ENCODE results near the gene APPL2.

APPL2 gene

GRCh38 chr12:105221583-105222283 lies 14.2 kb downstream of the APPL2 start:
- DNase-seq: peak; percentile 21

DNA sequence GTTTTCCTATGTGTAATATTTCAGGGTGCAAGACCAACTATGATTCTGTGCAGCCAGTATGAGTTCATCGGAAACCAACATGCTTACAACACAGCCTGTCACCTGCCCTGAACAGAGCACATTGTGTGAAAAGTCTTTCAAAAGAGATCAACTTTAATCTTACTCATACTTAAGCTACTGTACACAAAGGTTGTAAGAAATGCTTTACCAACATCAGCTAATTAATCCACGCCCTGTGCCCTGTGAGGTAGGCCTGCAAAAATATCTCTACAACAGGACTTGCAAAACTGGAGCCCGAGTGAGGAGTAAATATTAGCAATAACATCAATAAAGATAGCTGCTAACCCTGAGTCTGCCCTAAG lies 15.1 kb downstream of the APPL2 start:
- DNase-seq: no peak

DNA sequence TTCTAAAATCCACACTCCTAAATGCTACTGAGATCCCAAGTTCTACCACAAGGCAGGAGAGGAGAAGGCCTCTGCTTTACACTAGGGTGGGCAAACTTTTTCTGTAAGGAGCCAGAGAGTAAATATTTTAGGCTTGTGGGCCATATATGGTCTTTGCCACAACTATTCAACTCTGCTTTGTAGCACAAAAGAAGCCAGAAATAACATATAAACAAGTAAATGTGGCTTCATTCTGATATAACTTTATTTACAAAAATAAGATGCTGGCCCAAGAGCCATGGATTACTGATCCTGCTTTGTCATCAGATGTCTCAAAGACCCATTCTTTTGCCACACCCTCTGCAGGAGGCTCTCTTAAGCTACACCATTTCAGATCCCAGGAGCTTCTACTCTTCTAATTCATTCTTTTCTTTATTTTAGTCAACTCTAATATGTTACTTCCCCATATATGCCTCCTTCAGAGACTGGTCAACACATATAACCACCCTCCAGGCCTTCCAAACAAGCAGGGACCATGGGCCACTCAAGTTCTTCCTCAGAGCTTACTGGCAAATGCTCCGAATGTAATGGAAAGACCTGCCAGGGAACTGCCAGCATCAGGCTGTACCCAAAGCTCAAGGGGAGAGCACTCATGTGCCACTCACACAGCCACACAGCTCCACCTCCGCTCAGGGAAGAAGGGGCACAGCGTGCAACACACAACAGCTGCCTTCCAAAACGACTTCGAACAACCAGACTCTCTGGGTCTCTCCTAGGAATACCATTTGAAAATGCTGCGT lies 15.6 kb downstream of the APPL2 start:
- no peak for DNase-seq

GRCh38 chr12:105219261-105220028 lies 16.5 kb downstream of the APPL2 start:
- DNase-seq: no peak

GRCh38 chr12:105218434-105218833 lies 17.5 kb downstream of the APPL2 start:
- DNase-seq: no peak

GRCh38 chr12:105214670-105215375 lies 21.2 kb downstream of the APPL2 start:
- no peak for DNase-seq

DNA sequence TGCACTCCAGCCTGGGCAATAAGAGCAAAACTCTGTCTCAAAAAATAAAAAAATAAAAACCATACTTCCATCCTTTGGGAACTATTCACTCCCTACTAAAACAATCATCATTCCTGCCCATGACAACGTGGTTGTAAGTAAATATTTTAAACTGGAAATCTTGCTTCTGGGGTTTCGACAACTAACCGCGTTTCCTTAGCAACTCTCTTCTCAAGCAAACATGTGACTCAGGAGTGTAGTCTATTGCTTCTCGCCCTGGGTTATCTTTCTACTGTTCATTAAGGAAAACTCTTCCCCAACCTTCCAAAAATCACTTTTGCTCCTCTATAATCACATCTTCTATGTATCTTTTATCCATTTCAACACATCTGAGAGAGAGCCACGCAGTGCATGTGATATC lies 21.8 kb downstream of the APPL2 start:
- DNase-seq: no peak

DNA sequence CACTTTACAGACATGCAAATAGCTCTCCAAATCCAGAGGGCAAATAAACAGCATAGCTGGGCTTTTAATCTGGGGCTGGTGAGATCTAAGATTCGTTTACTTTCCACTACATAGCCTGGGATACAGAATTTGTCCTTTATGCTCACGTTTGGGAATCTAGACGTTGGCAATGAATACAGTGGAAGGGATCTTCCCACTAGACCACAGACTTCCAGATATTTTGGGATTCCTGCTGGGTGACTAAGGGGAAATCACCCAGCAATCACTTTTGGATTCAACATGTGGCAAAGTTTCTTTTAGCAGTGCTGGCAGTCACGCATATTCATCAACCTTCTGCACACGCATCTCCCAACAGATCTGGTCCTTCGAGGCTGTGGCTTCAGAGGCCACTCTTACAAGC lies 23.5 kb downstream of the APPL2 start:
- DNase-seq: no peak

DNA sequence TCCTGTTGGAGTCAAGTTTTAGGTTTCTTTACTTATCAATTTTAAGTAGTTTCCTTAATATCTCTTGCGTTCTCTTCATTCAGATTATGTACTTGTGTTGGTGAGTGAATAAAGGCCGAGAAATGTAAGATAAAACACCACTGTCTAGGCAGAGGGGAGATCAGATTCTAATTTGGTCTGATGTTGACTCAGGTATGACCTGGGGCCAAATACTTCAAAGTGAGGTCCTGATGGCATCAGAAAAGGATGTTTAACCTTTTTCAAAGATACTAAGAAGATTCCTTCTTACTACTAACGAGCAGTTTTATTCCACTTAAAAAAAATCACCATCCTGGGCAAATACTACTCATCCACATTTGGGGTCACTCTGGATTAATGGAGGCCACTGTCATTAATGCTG lies 26.9 kb downstream of the APPL2 start:
- DNase-seq: no peak

- no peak for DNase-seq
These were observed 29.1 kb downstream of the APPL2 start for GRCh38 chr12:105206686-105207374.

- no peak for DNase-seq
These were observed 30.5 kb downstream of the APPL2 start for GRCh38 chr12:105205322-105206048.

GRCh38 chr12:105204916-105205315 lies 31.1 kb downstream of the APPL2 start:
- no peak for DNase-seq

DNA sequence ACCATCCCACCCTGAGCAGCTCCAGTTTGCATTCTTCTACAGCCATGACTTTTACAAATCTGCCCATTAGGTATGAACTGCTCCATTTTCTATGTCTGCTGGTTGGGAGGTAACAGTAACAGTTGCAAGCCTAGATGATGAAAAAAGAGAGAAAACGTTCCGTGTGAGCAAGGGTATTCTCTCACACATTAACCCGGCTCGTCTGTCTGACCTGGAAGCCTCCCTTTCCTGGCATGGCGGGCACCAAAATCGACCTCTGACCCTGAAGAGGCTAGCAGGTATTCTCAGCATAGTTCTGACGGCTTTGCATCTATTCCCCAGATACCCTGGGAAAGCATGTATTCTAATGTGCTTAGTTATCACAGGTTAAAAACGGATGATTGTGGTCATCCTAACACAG lies 31.8 kb downstream of the APPL2 start:
- no peak for DNase-seq

DNA sequence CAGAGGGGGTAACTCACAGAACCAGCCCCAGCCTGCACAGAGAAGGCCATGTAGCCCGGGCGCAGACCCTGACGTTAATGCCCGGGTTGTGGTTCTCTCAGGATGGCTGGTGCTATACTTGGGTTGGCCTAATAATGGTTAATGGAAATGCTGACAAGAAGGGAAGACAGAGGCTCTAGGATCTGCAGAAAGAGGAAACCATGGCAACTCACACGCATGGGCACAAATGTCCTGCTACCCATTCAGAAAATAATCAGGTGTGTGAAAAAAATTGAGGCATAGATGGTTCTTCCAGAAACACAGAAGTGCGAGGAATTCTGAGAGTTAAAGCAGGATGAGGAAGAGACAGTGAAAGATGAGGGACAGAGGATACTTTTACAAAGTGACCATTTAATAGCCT lies 33.8 kb downstream of the APPL2 start:
- no peak for DNase-seq

GRCh38 chr12:105201299-105201698 lies 34.7 kb downstream of the APPL2 start:
- DNase-seq: no peak

- DNase-seq: no peak
These were observed 35.6 kb downstream of the APPL2 start for GRCh38 chr12:105200385-105200784.

- no peak for DNase-seq
These were observed 37.0 kb downstream of the APPL2 start for GRCh38 chr12:105198961-105199360.

GRCh38 chr12:105196090-105196489 lies 39.9 kb downstream of the APPL2 start:
- DNase-seq: no peak

- no peak for DNase-seq
These were observed 41.0 kb downstream of the APPL2 start for GRCh38 chr12:105194947-105195346.

- no peak for DNase-seq
These were observed 43.2 kb downstream of the APPL2 start for GRCh38 chr12:105192624-105193225.

DNA sequence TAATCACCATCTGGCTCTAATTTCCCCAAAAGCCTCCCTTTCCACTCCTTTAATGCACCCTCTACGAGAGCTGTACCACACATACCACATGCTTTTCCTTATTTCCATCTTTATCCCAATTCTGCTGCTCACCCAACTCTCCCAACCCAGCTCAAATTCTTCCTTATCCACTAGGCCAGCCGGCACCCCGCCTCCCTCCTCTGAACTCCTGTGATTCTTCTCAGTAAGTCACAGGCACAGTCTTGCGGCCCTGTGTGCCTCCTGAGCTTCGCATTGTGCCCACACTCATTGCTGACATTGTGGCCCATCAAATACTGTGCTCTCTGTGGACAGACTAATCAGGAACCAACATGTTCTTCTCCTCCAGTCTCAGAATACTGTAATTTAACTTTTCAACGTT lies 45.4 kb downstream of the APPL2 start:
- DNase-seq: no peak
